ENCODE results near the gene KCNG3. TPM values are rescaled to one million over a fixed set of nuclear protein-coding genes. Genes with fewer than 3 reads are reported as not detected.

Gene KCNG3
- total and polyA plus RNA-seq, 2 of the 13 experiments (the other 11 are each of a cell fraction or from before 2014, with no cell fraction given): 2.8 to 4.8 TPM

DNA sequence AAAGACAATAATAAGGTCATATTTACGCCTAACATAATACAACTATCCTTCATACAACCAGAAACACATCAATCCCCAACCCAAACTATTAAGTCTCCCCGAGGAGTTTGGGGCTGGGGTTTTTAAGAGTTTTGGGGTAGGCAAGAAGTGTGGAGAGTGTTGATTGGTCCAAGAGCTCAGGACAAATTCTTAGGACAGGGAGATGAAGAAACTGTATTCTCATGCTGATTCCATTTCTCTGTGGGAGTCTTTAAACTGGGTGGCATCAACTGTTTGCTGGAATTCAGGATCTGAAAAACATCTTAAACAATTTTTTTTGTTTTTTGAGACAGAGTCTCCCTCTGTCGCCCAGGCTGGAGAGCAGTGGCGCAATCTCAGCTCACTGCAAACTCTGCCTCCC, 49.1 kb upstream of the KCNG3 start (continued):
- TF ChIP-seq, protein P1, sequence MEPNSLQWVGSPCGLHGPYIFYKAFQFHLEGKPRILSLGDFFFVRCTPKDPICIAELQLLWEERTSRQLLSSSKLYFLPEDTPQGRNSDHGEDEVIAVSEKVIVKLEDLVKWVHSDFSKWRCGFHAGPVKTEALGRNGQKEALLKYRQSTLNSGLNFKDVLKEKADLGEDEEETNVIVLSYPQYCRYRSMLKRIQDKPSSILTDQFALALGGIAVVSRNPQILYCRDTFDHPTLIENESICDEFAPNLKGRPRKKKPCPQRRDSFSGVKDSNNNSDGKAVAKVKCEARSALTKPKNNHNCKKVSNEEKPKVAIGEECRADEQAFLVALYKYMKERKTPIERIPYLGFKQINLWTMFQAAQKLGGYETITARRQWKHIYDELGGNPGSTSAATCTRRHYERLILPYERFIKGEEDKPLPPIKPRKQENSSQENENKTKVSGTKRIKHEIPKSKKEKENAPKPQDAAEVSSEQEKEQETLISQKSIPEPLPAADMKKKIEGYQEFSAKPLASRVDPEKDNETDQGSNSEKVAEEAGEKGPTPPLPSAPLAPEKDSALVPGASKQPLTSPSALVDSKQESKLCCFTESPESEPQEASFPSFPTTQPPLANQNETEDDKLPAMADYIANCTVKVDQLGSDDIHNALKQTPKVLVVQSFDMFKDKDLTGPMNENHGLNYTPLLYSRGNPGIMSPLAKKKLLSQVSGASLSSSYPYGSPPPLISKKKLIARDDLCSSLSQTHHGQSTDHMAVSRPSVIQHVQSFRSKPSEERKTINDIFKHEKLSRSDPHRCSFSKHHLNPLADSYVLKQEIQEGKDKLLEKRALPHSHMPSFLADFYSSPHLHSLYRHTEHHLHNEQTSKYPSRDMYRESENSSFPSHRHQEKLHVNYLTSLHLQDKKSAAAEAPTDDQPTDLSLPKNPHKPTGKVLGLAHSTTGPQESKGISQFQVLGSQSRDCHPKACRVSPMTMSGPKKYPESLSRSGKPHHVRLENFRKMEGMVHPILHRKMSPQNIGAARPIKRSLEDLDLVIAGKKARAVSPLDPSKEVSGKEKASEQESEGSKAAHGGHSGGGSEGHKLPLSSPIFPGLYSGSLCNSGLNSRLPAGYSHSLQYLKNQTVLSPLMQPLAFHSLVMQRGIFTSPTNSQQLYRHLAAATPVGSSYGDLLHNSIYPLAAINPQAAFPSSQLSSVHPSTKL (CRISPR knock-in tag; IDR thresholded peaks at IDR 0.05): no peak
- no peak for TF ChIP-seq SMC3 (IDR thresholded peaks at IDR 0.05; ENCODE audit: low read length)
- TF ChIP-seq ZBTB1 (CRISPR knock-in tag; IDR thresholded peaks at IDR 0.05; ENCODE audit: borderline replicate concordance): no peak
- TF ChIP-seq, protein P2, sequence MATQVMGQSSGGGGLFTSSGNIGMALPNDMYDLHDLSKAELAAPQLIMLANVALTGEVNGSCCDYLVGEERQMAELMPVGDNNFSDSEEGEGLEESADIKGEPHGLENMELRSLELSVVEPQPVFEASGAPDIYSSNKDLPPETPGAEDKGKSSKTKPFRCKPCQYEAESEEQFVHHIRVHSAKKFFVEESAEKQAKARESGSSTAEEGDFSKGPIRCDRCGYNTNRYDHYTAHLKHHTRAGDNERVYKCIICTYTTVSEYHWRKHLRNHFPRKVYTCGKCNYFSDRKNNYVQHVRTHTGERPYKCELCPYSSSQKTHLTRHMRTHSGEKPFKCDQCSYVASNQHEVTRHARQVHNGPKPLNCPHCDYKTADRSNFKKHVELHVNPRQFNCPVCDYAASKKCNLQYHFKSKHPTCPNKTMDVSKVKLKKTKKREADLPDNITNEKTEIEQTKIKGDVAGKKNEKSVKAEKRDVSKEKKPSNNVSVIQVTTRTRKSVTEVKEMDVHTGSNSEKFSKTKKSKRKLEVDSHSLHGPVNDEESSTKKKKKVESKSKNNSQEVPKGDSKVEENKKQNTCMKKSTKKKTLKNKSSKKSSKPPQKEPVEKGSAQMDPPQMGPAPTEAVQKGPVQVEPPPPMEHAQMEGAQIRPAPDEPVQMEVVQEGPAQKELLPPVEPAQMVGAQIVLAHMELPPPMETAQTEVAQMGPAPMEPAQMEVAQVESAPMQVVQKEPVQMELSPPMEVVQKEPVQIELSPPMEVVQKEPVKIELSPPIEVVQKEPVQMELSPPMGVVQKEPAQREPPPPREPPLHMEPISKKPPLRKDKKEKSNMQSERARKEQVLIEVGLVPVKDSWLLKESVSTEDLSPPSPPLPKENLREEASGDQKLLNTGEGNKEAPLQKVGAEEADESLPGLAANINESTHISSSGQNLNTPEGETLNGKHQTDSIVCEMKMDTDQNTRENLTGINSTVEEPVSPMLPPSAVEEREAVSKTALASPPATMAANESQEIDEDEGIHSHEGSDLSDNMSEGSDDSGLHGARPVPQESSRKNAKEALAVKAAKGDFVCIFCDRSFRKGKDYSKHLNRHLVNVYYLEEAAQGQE (IDR thresholded peaks at IDR 0.05; ENCODE audit: borderline replicate concordance in 1 of 2, low read depth in 1 of 2, low read length in 2 of 2): no peak
- no peak for TF ChIP-seq SETDB1 (CRISPR knock-in tag; IDR thresholded peaks at IDR 0.05; ENCODE audit: borderline replicate concordance)
- TF ChIP-seq, protein P3, sequence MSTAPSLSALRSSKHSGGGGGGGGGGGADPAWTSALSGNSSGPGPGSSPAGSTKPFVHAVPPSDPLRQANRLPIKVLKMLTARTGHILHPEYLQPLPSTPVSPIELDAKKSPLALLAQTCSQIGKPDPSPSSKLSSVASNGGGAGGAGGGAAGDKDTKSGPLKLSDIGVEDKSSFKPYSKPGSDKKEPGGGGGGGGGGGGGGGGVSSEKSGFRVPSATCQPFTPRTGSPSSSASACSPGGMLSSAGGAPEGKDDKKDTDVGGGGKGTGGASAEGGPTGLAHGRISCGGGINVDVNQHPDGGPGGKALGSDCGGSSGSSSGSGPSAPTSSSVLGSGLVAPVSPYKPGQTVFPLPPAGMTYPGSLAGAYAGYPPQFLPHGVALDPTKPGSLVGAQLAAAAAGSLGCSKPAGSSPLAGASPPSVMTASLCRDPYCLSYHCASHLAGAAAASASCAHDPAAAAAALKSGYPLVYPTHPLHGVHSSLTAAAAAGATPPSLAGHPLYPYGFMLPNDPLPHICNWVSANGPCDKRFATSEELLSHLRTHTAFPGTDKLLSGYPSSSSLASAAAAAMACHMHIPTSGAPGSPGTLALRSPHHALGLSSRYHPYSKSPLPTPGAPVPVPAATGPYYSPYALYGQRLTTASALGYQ (CRISPR knock-in tag; IDR thresholded peaks at IDR 0.05): no peak
- no peak for TF ChIP-seq ZNF782 (CRISPR knock-in tag; IDR thresholded peaks at IDR 0.05; ENCODE audit: borderline replicate concordance)
- no peak for TF ChIP-seq ZNF12 (CRISPR knock-in tag; IDR thresholded peaks at IDR 0.05)
